OCI-LY7 (cell line): ENCODE results near the gene DHRS3. TPM values are rescaled to one million over a fixed set of nuclear protein-coding genes. Genes with fewer than 3 reads are reported as not detected.

ENCODE experiments used
- BruUV-seq: library from RNA; stranded (reverse); fragments of 400-500 nt; replicated peaks from 2 replicates; lab custom pipeline; 2021; lab: Mats Ljungman, UMichigan
- CTCF ChIA-PET: fragments of 300-600 bp; sonication (Branson Sonifier 250); formaldehyde crosslinking; loops from one replicate; lab custom pipeline; 2022; ENCODE audit warnings: antibody characterized with exemption; ENCODE audit not compliant: unreplicated experiment; lab: Charles Lee
- POLR2A ChIA-PET: fragments of 300-600 bp; sonication (Branson Sonifier 250); formaldehyde crosslinking; loops from one replicate; lab custom pipeline; 2022; ENCODE audit warnings: antibody characterized with exemption; lab: Charles Lee
- DNase-seq: peaks from one replicate; pipeline ENCODE4 v3.0.0-alpha.2; 2015; ENCODE audit warnings: low spot score
- H2AFZ ChIP-seq: fragments of 200-600 bp; sonication (generic), shearing (Covaris generic); 2 replicates; pipeline ENCODE4 v1.6.1; 2014; ENCODE audit warnings: mild to moderate bottlenecking, antibody characterized with exemption, low read length, moderate library complexity
- H3K27ac ChIP-seq: fragments of 200-600 bp; sonication (generic); 2 replicates; pipeline ENCODE4 v1.5.1; 2014; ENCODE audit warnings: mixed run types, low read depth, mild to moderate bottlenecking, moderate library complexity, low read length, inconsistent platforms; ENCODE audit not compliant: poor library complexity, severe bottlenecking
- H3K36me3 ChIP-seq: fragments of 200-600 bp; sonication (generic); 2 replicates; pipeline ENCODE4 v1.6.1; 2014; ENCODE audit warnings: mild to moderate bottlenecking, antibody characterized with exemption, low read length, moderate library complexity, mixed read lengths; ENCODE audit not compliant: insufficient read depth
- H3K4me1 ChIP-seq: fragments of 200-600 bp; sonication (generic); 2 replicates; pipeline ENCODE4 v1.5.1; 2014; ENCODE audit warnings: mild to moderate bottlenecking, low read length; ENCODE audit not compliant: insufficient read depth, poor library complexity, severe bottlenecking
- H3K4me2 ChIP-seq: fragments of 200-600 bp; sonication (generic); 2 replicates; pipeline ENCODE4 v1.6.1; 2014; ENCODE audit warnings: mild to moderate bottlenecking, low read length
- H3K4me3 ChIP-seq: fragments of 200-600 bp; sonication (generic); 2 replicates; pipeline ENCODE4 v1.5.1; 2014; ENCODE audit warnings: mild to moderate bottlenecking, low read depth, low read length; ENCODE audit not compliant: poor library complexity, severe bottlenecking
- H3K79me2 ChIP-seq: fragments of 200-600 bp; sonication (generic); 2 replicates; pipeline ENCODE4 v1.6.1; 2016; ENCODE audit warnings: low read depth, mild to moderate bottlenecking, low read length, moderate library complexity, mixed read lengths; ENCODE audit not compliant: insufficient read depth
- H3K9me2 ChIP-seq: fragments of 200-600 bp; sonication (generic); 2 replicates; pipeline ENCODE4 v1.6.1; 2016; ENCODE audit warnings: mild to moderate bottlenecking, low read length, mixed read lengths; ENCODE audit not compliant: insufficient read depth
- H3K9me3 ChIP-seq: fragments of 200-600 bp; sonication (generic); 2 replicates; pipeline ENCODE4 v1.6.1; 2014; ENCODE audit warnings: mild to moderate bottlenecking, mixed run types, low read length, mixed read lengths
- H4K20me1 ChIP-seq: fragments of 200-600 bp; sonication (generic); 2 replicates; pipeline ENCODE4 v1.6.1; 2014; ENCODE audit warnings: mild to moderate bottlenecking, antibody characterized with exemption, low read length, moderate library complexity, mixed read lengths; ENCODE audit not compliant: insufficient read depth
- CTCF ChIP-seq: fragments of 200-600 bp; sonication (generic); conservative IDR thresholded peaks from 2 replicates; pipeline ENCODE4 v1.5.1; 2014; ENCODE audit warnings: mild to moderate bottlenecking, antibody characterized with exemption, low read length, moderate library complexity, mixed read lengths
- EZH2phosphoT487 ChIP-seq: fragments of 200-600 bp; sonication (generic); IDR thresholded peaks from 2 replicates; pipeline ENCODE4 v1.6.1; 2018; ENCODE audit warnings: low read depth, borderline replicate concordance, mild to moderate bottlenecking, mixed run types, antibody characterized with exemption, low read length, moderate library complexity, mixed read lengths
- intact Hi-C: fragments of 100-400 bp; cut with micrococcal nuclease; formaldehyde crosslinking; loops from one replicate; pipeline ENCODE4 v1.10.0; 2022; ENCODE audit not compliant: unreplicated experiment
- total RNA-seq, 2 experiments: library from RNA; depleted of rRNA in 1 of 2; stranded (reverse); fragments of >200 nt in 1 of 2; shearing (Covaris generic) in 1 of 2; gene quantifications; 2 replicates each; pipeline ENCODE4 v1.2.3, GENCODE V29; 2014 to 2022

DHRS3 gene
- total RNA-seq, 2 experiments from 2014 or later = not detected

- no peaks in the 10 kb centered on the region for H3K79me2 ChIP-seq
- H3K27ac ChIP-seq = no peak overlapping the region
- DNase-seq = no peak
- no TSS peak for BruUV-seq
- TF ChIP-seq CTCF (no peak), EZH2phosphoT487 (no peak)
- no peaks in the 10 kb centered on the region for H3K9me2 ChIP-seq
- H4K20me1 ChIP-seq = no peaks in the 10 kb centered on the region
- ChIA-PET CTCF (no interaction called here), POLR2A (interaction anchor here (1.1 kb wide), 1 partner anchor 304 kb away, joined by 3 read pairs; no protein-coding TSS in a partner anchor)
- H2AFZ ChIP-seq = no peak overlapping the region
- H3K4me1 ChIP-seq = no peaks in the 10 kb centered on the region
- H3K36me3 ChIP-seq = no peaks in the 10 kb centered on the region
- H3K9me3 ChIP-seq = no peaks in the 10 kb centered on the region
- no peak overlapping the region for H3K4me2 ChIP-seq
- H3K4me3 ChIP-seq = no peak overlapping the region
- intact Hi-C loops = no loop called here
Observed at GRCh38 chr1:12537906-12538461, 80.0 kb downstream of the DHRS3 start.

- Histone ChIP-seq H3K4me3 (no peak overlapping the region), H3K36me3 (no peaks in the 10 kb centered on the region), H2AFZ (no peak overlapping the region), H3K9me2 (no peaks in the 10 kb centered on the region), H3K27ac (no peak overlapping the region), H3K79me2 (no peaks in the 10 kb centered on the region), H3K9me3 (no peaks in the 10 kb centered on the region), H4K20me1 (no peaks in the 10 kb centered on the region), H3K4me1 (no peaks in the 10 kb centered on the region), H3K4me2 (no peak overlapping the region)
- ChIA-PET POLR2A (interaction anchor here (1.1 kb wide), 1 partner anchor 303 kb away, joined by 3 read pairs; no protein-coding TSS in a partner anchor), CTCF (no interaction called here)
- DNase-seq = no peak
- no TSS peak for BruUV-seq
- no peak for TF ChIP-seq CTCF
- TF ChIP-seq EZH2phosphoT487 = no peak
- intact Hi-C loops = no loop called here
Observed at GRCh38 chr1:12537294-12537693, 80.7 kb downstream of the DHRS3 start.

- TF ChIP-seq EZH2phosphoT487 = no peak
- TF ChIP-seq CTCF = no peak
- H3K27ac ChIP-seq = no peak overlapping the region
- H2AFZ ChIP-seq = no peak overlapping the region
- no peaks in the 10 kb centered on the region for H4K20me1 ChIP-seq
- ChIA-PET POLR2A (no interaction called here), CTCF (no interaction called here)
- no TSS peak for BruUV-seq
- H3K9me3 ChIP-seq = no peaks in the 10 kb centered on the region
- H3K4me2 ChIP-seq = no peak overlapping the region
- H3K9me2 ChIP-seq = no peaks in the 10 kb centered on the region
- H3K4me3 ChIP-seq = no peak overlapping the region
- no peaks in the 10 kb centered on the region for H3K79me2 ChIP-seq
- H3K4me1 ChIP-seq = no peaks in the 10 kb centered on the region
- intact Hi-C loops = no loop called here
- DNase-seq = no peak
- no peaks in the 10 kb centered on the region for H3K36me3 ChIP-seq
Observed at GRCh38 chr1:12536023-12536639, 81.9 kb downstream of the DHRS3 start.
